ENCODE data around the gene NUP214.

- no peak for TF ChIP-seq CTCF (conservative IDR thresholded peaks at IDR 0.05; ENCODE audit: low read depth, low read length)
- no peak for TF ChIP-seq MAFK (IDR thresholded peaks at IDR 0.05; ENCODE audit: low read depth, low read length)
- no peak for TF ChIP-seq RAD21 (IDR thresholded peaks at IDR 0.05; ENCODE audit: low read length)
- no peak for TF ChIP-seq FOS (IDR thresholded peaks at IDR 0.05; ENCODE audit: low read depth, low read length)
- no peak for TF ChIP-seq CEBPB (IDR thresholded peaks at IDR 0.05; ENCODE audit: low read depth, low read length)
- no peak for TF ChIP-seq POLR2A (IDR thresholded peaks at IDR 0.05; ENCODE audit: low read depth, low read length)
- no peak for TF ChIP-seq USF2 (IDR thresholded peaks at IDR 0.05; ENCODE audit: low read depth, low read length)
These were observed 150.9 kb downstream of the NUP214 start, which contains the start of gene FAM78A for GRCh38 chr9:131276094-131276888.
